SJSA1 (cell line): Measurements from ENCODE around the gene CD93. TPM values are rescaled to one million over a fixed set of nuclear protein-coding genes. Genes with fewer than 3 reads are reported as not detected.

Source experiments
- DNase-seq, 2 experiments: peaks; one replicate each; pipeline ENCODE4 v3.0.0-alpha.2; 2015 to 2020; ENCODE audit warnings: low spot score in 2 of 2, low read depth in 1 of 2
- H3K27ac ChIP-seq: fragments of 250-450 bp; sonication (Bioruptor Pico); 2 replicates; pipeline ENCODE4 v1.5.1; 2020; ENCODE audit warnings: mild to moderate bottlenecking, moderate library complexity
- H3K27me3 ChIP-seq: fragments of 250-450 bp; sonication (Bioruptor Pico); replicated peaks from 2 replicates; pipeline ENCODE4 v1.5.1; 2020; ENCODE audit warnings: mild to moderate bottlenecking, moderate library complexity
- H3K36me3 ChIP-seq: fragments of 250-450 bp; sonication (Bioruptor Pico); 2 replicates; pipeline ENCODE4 v1.5.1; 2020; ENCODE audit warnings: mild to moderate bottlenecking
- H3K4me1 ChIP-seq: fragments of 250-450 bp; sonication (Bioruptor Pico); replicated peaks from 2 replicates; pipeline ENCODE4 v1.6.1; 2021; ENCODE audit warnings: mild to moderate bottlenecking
- H3K4me3 ChIP-seq: fragments of 250-450 bp; sonication (Bioruptor Pico); 2 replicates; pipeline ENCODE4 v1.5.1; 2020; ENCODE audit warnings: mild to moderate bottlenecking
- H3K9me3 ChIP-seq: fragments of 250-450 bp; sonication (Bioruptor Pico); replicated peaks from 2 replicates; pipeline ENCODE4 v1.5.1; 2020; ENCODE audit warnings: mild to moderate bottlenecking
- total RNA-seq: library from RNA; depleted of rRNA; stranded (reverse); fragments of >200 nt; shearing (Covaris generic); gene quantifications from 2 replicates; pipeline ENCODE4 v1.2.3, GENCODE V29; 2014; rRNA removed

The CD93 gene
- not detected in 2 replicates for total RNA-seq

GRCh38 chr20:23086056-23086566 is at the start of gene CD93:
TSS of gene CD93 (minus strand) at chr20:23086324. CDS start at chr20:23086192, 132 bp downstream.
- no peak within 1 kb of the TSS for H3K27ac ChIP-seq
- H3K4me3 ChIP-seq = no peak within 1 kb of the TSS
- DNase-seq = no peak
- H3K4me1 ChIP-seq = no peaks in the 10 kb centered on the region
- H3K9me3 ChIP-seq = no peaks in the 10 kb centered on the region
- no peaks in the 10 kb centered on the region for H3K27me3 ChIP-seq
- H3K36me3 ChIP-seq = no peaks in the 10 kb centered on the region

- Histone ChIP-seq H3K27me3 (no peaks in the 10 kb centered on the region), H3K4me3 (no peak overlapping the region), H3K36me3 (no peaks in the 10 kb centered on the region), H3K9me3 (no peaks in the 10 kb centered on the region; the same call in 1 of the 2 replicates), H3K27ac (no peak overlapping the region), H3K4me1 (no peaks in the 10 kb centered on the region)
- DNase-seq = no peak
Observed at GRCh38 chr20:23133560-23133998, 47.5 kb upstream of the CD93 start.

- H3K9me3 ChIP-seq = no peaks in the 10 kb centered on the region; the same call in 1 of the 2 replicates
- no peak overlapping the region for H3K4me3 ChIP-seq
- H3K27ac ChIP-seq = no peak overlapping the region
- DNase-seq = no peak
- H3K36me3 ChIP-seq = no peaks in the 10 kb centered on the region
- H3K27me3 ChIP-seq = no peaks in the 10 kb centered on the region
- no peaks in the 10 kb centered on the region for H3K4me1 ChIP-seq
Observed at GRCh38 chr20:23132930-23133559, 46.9 kb upstream of the CD93 start.

GRCh38 chr20:23132293-23132929 is 46.3 kb upstream of the CD93 start:
- H3K36me3 ChIP-seq = no peaks in the 10 kb centered on the region
- H3K9me3 ChIP-seq = no peaks in the 10 kb centered on the region; the same call in 1 of the 2 replicates
- no peaks in the 10 kb centered on the region for H3K4me1 ChIP-seq
- no peak overlapping the region for H3K27ac ChIP-seq
- DNase-seq = no peak
- no peak overlapping the region for H3K4me3 ChIP-seq
- H3K27me3 ChIP-seq = no peaks in the 10 kb centered on the region

- Histone ChIP-seq H3K4me3 (no peak overlapping the region), H3K9me3 (no peaks in the 10 kb centered on the region; the same call in 1 of the 2 replicates), H3K27ac (no peak overlapping the region), H3K4me1 (no peaks in the 10 kb centered on the region), H3K27me3 (no peaks in the 10 kb centered on the region), H3K36me3 (no peaks in the 10 kb centered on the region)
- DNase-seq = no peak
Observed at GRCh38 chr20:23131766-23132165, 45.6 kb upstream of the CD93 start.

- no peak for DNase-seq
- Histone ChIP-seq H3K36me3 (no peaks in the 10 kb centered on the region), H3K27me3 (no peaks in the 10 kb centered on the region), H3K4me3 (no peak overlapping the region), H3K27ac (no peak overlapping the region), H3K4me1 (no peaks in the 10 kb centered on the region), H3K9me3 (no peaks in the 10 kb centered on the region; the same call in 1 of the 2 replicates)
Observed at GRCh38 chr20:23130622-23131140, 44.6 kb upstream of the CD93 start.

GRCh38 chr20:23129891-23130621 is 43.9 kb upstream of the CD93 start:
- no peak overlapping the region for H3K27ac ChIP-seq
- no peak overlapping the region for H3K4me3 ChIP-seq
- H3K9me3 ChIP-seq = no peaks in the 10 kb centered on the region; the same call in 1 of the 2 replicates
- no peaks in the 10 kb centered on the region for H3K27me3 ChIP-seq
- H3K36me3 ChIP-seq = no peaks in the 10 kb centered on the region
- DNase-seq = no peak
- H3K4me1 ChIP-seq = no peaks in the 10 kb centered on the region

- H3K4me1 ChIP-seq = no peaks in the 10 kb centered on the region
- no peak overlapping the region for H3K4me3 ChIP-seq
- H3K36me3 ChIP-seq = no peaks in the 10 kb centered on the region
- no peak for DNase-seq
- no peak overlapping the region for H3K27ac ChIP-seq
- H3K9me3 ChIP-seq = no peaks in the 10 kb centered on the region; the same call in 1 of the 2 replicates
- no peaks in the 10 kb centered on the region for H3K27me3 ChIP-seq
Observed at GRCh38 chr20:23129266-23129665, 43.1 kb upstream of the CD93 start.

- H3K36me3 ChIP-seq = no peaks in the 10 kb centered on the region
- H3K9me3 ChIP-seq = no peaks in the 10 kb centered on the region; the same call in 1 of the 2 replicates
- no peaks in the 10 kb centered on the region for H3K4me1 ChIP-seq
- H3K27ac ChIP-seq = no peak overlapping the region
- H3K4me3 ChIP-seq = no peak overlapping the region
- no peaks in the 10 kb centered on the region for H3K27me3 ChIP-seq
- DNase-seq = no peak
Observed at GRCh38 chr20:23128461-23129125, 42.5 kb upstream of the CD93 start.

- no peaks in the 10 kb centered on the region for H3K27me3 ChIP-seq
- no peaks in the 10 kb centered on the region for H3K4me1 ChIP-seq
- no peak overlapping the region for H3K4me3 ChIP-seq
- H3K36me3 ChIP-seq = no peaks in the 10 kb centered on the region
- H3K9me3 ChIP-seq = no peaks in the 10 kb centered on the region; the same call in 1 of the 2 replicates
- DNase-seq = no peak
- H3K27ac ChIP-seq = no peak overlapping the region
Observed at GRCh38 chr20:23127506-23128279, 41.6 kb upstream of the CD93 start.

- Histone ChIP-seq H3K27ac (no peak overlapping the region), H3K36me3 (no peaks in the 10 kb centered on the region), H3K4me3 (no peak overlapping the region), H3K27me3 (no peaks in the 10 kb centered on the region), H3K4me1 (no peaks in the 10 kb centered on the region), H3K9me3 (no peaks in the 10 kb centered on the region; the same call in 1 of the 2 replicates)
- no peak for DNase-seq
Observed at GRCh38 chr20:23126281-23127061, 40.3 kb upstream of the CD93 start.

- no peak for DNase-seq
- Histone ChIP-seq H3K27me3 (no peaks in the 10 kb centered on the region), H3K4me3 (no peak overlapping the region), H3K9me3 (no peaks in the 10 kb centered on the region; the same call in 1 of the 2 replicates), H3K27ac (no peak overlapping the region), H3K36me3 (no peaks in the 10 kb centered on the region), H3K4me1 (no peaks in the 10 kb centered on the region)
Observed at GRCh38 chr20:23125625-23126191, 39.6 kb upstream of the CD93 start.
